Measurements from ENCODE around the gene TEFM. TPM values are rescaled to one million over a fixed set of nuclear protein-coding genes. Genes with fewer than 3 reads are reported as not detected.

TEFM gene
- total and polyA plus RNA-seq, 2 experiments from 2014 or later = 8.1 to 24.7 TPM

GRCh38 chr17:30950669-30951399 lies 44.8 kb upstream of the TEFM start:
- Histone ChIP-seq H3F3A (ENCODE audit: insufficient read depth) (peaks cover 5% of the 10 kb centered on the region; the same call in 1 of the 2 replicates), H3K9me3 (ENCODE audit: low read depth) (no peaks in the 10 kb centered on the region), H3K36me3 (ENCODE audit: low read depth) (no peaks in the 10 kb centered on the region), H2AFZ (0 out of 2 replicates have a peak overlapping the region, but pooled peaks have one; percentile 27), H4K20me1 (ENCODE audit: insufficient read depth) (no peaks in the 10 kb centered on the region), H3K27ac (no peak overlapping the region), H3K4me2 (ENCODE audit: unreplicated experiment) (no peak overlapping the region), H3K4me1 (ENCODE audit: insufficient read depth) (0 out of 2 replicates have a peak, but pooled peaks cover 4% of the 10 kb centered on the region), H3K9me2 (ENCODE audit: insufficient read depth) (no peaks in the 10 kb centered on the region), H3K27me3 (replicated peaks; ENCODE audit: insufficient read depth) (no peaks in the 10 kb centered on the region), H3K9ac (no peak overlapping the region), H3K4me3 (no peak overlapping the region), H3K79me2 (ENCODE audit: insufficient read depth) (no peaks in the 10 kb centered on the region)
- WGBS, 2 experiments (ENCODE audit: low coverage in 1 of 2, low lambda C conversion rate in 2 of 2, missing lambda C conversion rate in 2 of 2) = 35 to 46% methylated on average over 9 of the region's 9 CpGs
- DNase-seq = peak; percentile 92
- in situ Hi-C loops (cut with MboI) = no loop called here
- TF ChIP-seq EZH2 (IDR thresholded peaks at IDR 0.05; ENCODE audit: insufficient read depth, poor library complexity, severe bottlenecking) = no peak

GRCh38 chr17:30950189-30950588 lies 44.2 kb upstream of the TEFM start:
- no peaks in the 10 kb centered on the region for H4K20me1 ChIP-seq (ENCODE audit: insufficient read depth)
- TF ChIP-seq EZH2phosphoT487 (IDR thresholded peaks at IDR 0.05; ENCODE audit: insufficient read depth, low read depth) (no peak), EZH2 (IDR thresholded peaks at IDR 0.05; ENCODE audit: insufficient read depth, poor library complexity, severe bottlenecking) (no peak)
- no peaks in the 10 kb centered on the region for H3K9me2 ChIP-seq (ENCODE audit: insufficient read depth)
- H2AFZ ChIP-seq = 0 out of 2 replicates have a peak overlapping the region, but pooled peaks have one; percentile 27
- in situ Hi-C loops (cut with MboI) = no loop called here
- H3K36me3 ChIP-seq (ENCODE audit: low read depth) = no peaks in the 10 kb centered on the region
- H3K79me2 ChIP-seq (ENCODE audit: insufficient read depth) = no peaks in the 10 kb centered on the region
- peaks cover 5% of the 10 kb centered on the region; the same call in 1 of the 2 replicates for H3F3A ChIP-seq (ENCODE audit: insufficient read depth)
- H3K27me3 ChIP-seq (replicated peaks; ENCODE audit: insufficient read depth) = no peaks in the 10 kb centered on the region
- WGBS, 2 experiments (ENCODE audit: low coverage in 1 of 2, low lambda C conversion rate in 2 of 2, missing lambda C conversion rate in 2 of 2) = 94 to 96% methylated on average over 5 of the region's 5 CpGs
- no peak overlapping the region for H3K27ac ChIP-seq
- H3K9ac ChIP-seq = no peak overlapping the region
- H3K4me2 ChIP-seq (ENCODE audit: unreplicated experiment) = no peak overlapping the region
- 0 out of 2 replicates have a peak, but pooled peaks cover 4% of the 10 kb centered on the region for H3K4me1 ChIP-seq (ENCODE audit: insufficient read depth)
- DNase-seq = no peak
- H3K4me3 ChIP-seq = no peak overlapping the region
- no peaks in the 10 kb centered on the region for H3K9me3 ChIP-seq (ENCODE audit: low read depth)

GRCh38 chr17:30947796-30948195 lies 41.8 kb upstream of the TEFM start:
- 88 to 89% methylated on average over 5 of the region's 5 CpGs for WGBS, 2 experiments (ENCODE audit: low coverage in 1 of 2, low lambda C conversion rate in 2 of 2, missing lambda C conversion rate in 2 of 2)

DNA sequence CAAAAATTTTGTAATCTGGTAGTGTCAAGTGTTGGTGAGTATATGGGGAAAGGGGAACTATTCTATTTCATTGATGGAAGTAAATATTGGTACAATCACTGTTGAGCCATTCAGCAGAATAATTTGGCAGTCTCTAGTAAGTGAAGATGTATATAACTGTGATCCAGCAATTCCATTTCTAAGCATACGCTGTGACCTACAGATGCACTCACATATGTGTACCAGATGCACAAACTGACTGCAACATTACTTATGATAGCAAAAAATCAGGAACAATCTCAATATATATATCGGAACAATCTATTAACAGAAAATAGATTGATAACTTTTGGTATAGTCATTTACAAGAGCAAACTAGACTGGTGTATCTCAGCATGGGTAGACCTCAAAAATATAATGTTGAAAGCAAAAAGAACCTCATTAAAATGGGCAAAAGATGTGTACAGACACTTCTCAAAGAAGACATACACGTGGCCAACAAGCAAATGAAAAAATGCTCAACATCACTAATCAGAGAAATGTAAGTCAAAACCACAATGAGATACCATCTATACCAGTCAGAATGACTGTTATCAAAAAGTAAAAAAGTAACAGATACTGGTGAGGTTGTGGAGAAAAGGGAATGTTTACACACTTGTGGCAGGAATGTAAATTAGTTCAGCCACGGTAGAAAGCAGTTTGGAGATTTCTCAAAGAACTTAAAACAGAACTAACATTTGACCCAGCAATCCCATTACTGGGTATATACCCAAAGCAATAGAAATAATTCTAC lies 36.5 kb upstream of the TEFM start:
- Histone ChIP-seq H3K27me3 (replicated peaks; ENCODE audit: insufficient read depth) (no peaks in the 10 kb centered on the region; the same call in 1 of the 2 replicates), H2AFZ (no peak overlapping the region), H3K9me3 (ENCODE audit: low read depth) (no peaks in the 10 kb centered on the region), H3K4me1 (ENCODE audit: insufficient read depth) (no peaks in the 10 kb centered on the region), H3F3A (ENCODE audit: insufficient read depth) (no peaks in the 10 kb centered on the region), H4K20me1 (ENCODE audit: insufficient read depth) (no peaks in the 10 kb centered on the region), H3K9me2 (ENCODE audit: insufficient read depth) (no peaks in the 10 kb centered on the region), H3K27ac (no peak overlapping the region), H3K9ac (no peak overlapping the region), H3K4me3 (no peak overlapping the region), H3K79me2 (ENCODE audit: insufficient read depth) (no peaks in the 10 kb centered on the region), H3K4me2 (ENCODE audit: unreplicated experiment) (no peak overlapping the region), H3K36me3 (ENCODE audit: low read depth) (no peaks in the 10 kb centered on the region)
- no peak for DNase-seq
- 33% methylated on average over 4 of the region's 4 CpGs for WGBS, 2 experiments (ENCODE audit: low coverage in 1 of 2, low lambda C conversion rate in 2 of 2, missing lambda C conversion rate in 2 of 2)
- TF ChIP-seq EZH2 (IDR thresholded peaks at IDR 0.05; ENCODE audit: insufficient read depth, poor library complexity, severe bottlenecking) (no peak), EZH2phosphoT487 (IDR thresholded peaks at IDR 0.05; ENCODE audit: insufficient read depth, low read depth) (no peak)
- in situ Hi-C loops (cut with MboI) = no loop called here

More at GRCh38 chr17:30947796-30948195, 41.8 kb upstream of the TEFM start:
- Histone ChIP-seq H3K4me3 (no peak overlapping the region), H3K36me3 (ENCODE audit: low read depth) (no peaks in the 10 kb centered on the region), H4K20me1 (ENCODE audit: insufficient read depth) (no peaks in the 10 kb centered on the region), H3K79me2 (ENCODE audit: insufficient read depth) (no peaks in the 10 kb centered on the region), H3K27ac (no peak overlapping the region), H3K9ac (no peak overlapping the region), H3K4me1 (ENCODE audit: insufficient read depth) (0 out of 2 replicates have a peak, but pooled peaks cover 4% of the 10 kb centered on the region), H3K27me3 (replicated peaks; ENCODE audit: insufficient read depth) (no peaks in the 10 kb centered on the region), H2AFZ (no peak overlapping the region), H3K9me2 (ENCODE audit: insufficient read depth) (no peaks in the 10 kb centered on the region), H3K9me3 (ENCODE audit: low read depth) (no peaks in the 10 kb centered on the region), H3K4me2 (ENCODE audit: unreplicated experiment) (no peak overlapping the region), H3F3A (ENCODE audit: insufficient read depth) (peaks cover 5% of the 10 kb centered on the region; the same call in 1 of the 2 replicates)
- in situ Hi-C loops (cut with MboI) = no loop called here
- TF ChIP-seq EZH2phosphoT487 (IDR thresholded peaks at IDR 0.05; ENCODE audit: insufficient read depth, low read depth) (no peak), EZH2 (IDR thresholded peaks at IDR 0.05; ENCODE audit: insufficient read depth, poor library complexity, severe bottlenecking) (no peak)
- DNase-seq = no peak

Data from GM23248 (cell line).